Measurements from ENCODE around the gene B4GALNT4.
A peak's percentile ranks its signal among the peaks of the same experiment; 100 is the strongest.
"Not testable (repeated sequence)": the region's sequence is repeated elsewhere in the genome, so short reads cannot be mapped to it uniquely, and the experiment has no call there.

B4GALNT4 gene

GRCh38 chr11:335779-336658, 33.3 kb upstream of the B4GALNT4 start:
- DNase-seq, result no peak

- no peak for DNase-seq
Measured at GRCh38 chr11:336659-337198, 32.6 kb upstream of the B4GALNT4 start.

- no peak for DNase-seq
Measured at GRCh38 chr11:337711-338110, 31.6 kb upstream of the B4GALNT4 start.

GRCh38 chr11:339963-340362, 29.3 kb upstream of the B4GALNT4 start:
- no peak for DNase-seq

DNA sequence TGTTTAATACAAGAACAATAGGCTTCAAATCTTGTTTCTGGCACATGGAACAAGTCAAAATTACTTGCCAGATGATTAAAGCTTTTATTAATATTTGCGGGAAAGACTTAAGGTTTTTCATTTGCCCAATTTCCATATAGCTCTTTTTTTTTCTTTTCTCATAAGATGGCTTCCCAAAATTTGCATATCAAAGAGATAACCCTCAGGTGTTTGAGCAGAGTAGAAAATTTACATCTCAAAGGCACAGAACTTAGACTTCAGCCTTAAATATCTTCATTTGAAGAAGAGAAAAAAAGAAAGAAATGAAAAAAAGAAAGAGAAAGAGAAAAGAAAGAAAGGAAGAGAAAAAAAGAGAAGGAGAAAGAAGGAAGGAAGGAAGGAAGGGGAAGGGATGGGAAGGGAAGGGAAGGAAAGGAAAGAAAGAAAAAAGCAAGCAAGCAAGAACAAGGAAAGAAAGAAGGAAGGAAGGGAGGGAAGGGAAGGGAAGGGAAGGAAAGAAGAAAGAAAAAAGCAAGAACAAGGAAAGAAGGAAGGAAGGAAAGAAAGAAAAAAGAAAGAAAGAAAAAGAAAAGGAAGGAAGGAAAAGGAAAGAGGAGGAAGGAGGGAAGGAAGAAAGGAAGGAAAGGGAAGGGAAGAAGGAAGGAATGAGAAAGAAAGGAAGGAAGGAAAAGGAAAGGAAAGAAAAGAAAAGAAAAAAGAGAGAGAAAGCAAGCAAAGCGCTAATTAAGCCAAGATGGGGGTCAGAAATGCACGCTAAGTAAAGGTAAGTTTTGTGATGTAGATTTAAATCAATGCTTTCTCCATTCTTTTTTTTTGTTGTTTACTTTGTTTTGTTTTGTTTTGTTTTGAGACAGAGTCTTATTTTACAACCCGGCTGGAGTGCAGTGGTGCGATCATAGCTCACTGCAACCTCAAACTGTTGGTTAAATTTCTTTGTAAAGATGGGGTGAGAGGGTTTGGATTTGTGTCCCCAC, 28.5 kb upstream of the B4GALNT4 start:
- no peak for DNase-seq

DNA sequence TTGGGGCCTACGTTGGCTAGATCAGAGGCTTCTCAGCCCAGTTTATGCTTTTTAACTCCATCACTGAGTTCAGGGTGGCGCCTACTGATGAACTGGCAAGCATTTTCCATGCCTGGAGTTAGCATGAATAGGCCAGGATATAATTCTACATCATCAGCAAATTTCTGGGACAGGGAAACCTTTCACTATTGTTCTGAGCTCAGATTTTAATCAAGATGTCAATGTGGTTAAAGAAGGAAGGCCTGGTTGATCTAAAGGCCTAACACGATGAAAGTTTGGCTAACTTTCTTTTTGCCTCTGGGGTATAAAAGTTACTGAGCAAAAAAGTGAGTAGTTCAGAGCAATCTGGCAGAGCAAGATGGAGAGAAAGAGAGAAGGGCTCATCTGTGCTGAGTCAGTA, 27.0 kb upstream of the B4GALNT4 start:
- DNase-seq, result no peak

DNA sequence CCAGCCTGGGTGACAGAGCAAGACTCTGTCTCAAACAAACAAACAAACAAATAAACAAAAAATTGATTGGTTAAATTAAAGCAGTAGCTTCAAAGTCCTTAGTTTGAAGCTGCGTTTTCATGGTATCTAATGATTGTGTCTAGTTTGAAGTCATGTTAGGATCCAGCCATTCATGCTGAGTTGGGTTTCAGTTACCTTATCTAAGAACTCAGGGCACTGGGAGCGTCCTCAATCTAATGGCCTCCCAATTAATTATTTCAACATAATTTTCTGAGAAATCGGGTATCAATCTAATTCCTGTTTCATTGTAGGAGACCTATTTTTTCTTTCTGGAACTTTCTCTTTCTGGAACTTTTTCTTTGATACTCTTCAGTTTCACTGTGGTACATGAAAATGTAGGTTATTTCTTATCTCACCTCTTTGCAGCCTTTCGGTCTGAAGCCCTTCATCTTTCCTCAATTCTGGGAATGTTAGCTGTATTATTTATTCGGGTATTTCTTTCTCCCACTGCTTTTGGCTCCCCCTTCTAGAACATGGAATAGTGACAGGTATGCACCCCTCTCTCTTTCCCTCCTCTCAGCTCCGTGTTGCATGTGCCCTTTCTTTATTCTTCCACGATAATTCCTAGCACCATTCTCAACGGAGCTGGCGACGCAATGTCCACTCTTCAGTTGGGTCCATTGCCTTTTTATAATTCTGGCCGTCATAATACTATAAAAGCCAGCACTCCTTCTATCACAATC, 24.3 kb upstream of the B4GALNT4 start:
- DNase-seq, result no peak

DNA sequence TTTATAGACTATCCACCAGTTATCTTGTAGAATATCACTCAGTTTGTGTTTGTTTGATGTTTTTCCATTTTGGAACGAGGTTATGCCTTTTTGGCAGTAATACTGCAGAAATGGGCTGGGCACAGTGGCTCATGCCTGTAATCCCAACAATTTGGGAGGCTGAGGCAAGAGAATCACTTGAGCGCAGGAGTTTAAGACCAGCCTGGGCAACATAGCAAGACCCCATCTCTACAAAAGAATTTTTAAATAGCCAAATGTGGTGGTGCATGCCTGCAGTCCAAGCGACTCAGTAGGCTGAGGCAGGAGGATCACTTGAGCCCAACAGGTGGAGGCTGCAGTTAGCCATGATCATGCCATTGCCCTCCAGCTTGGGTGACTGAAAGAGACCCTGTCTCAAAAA, 22.8 kb upstream of the B4GALNT4 start:
- DNase-seq, result no peak

- DNase-seq, result not testable (repeated sequence)
Measured at GRCh38 chr11:349270-349954, 19.9 kb upstream of the B4GALNT4 start.

- not testable (repeated sequence) for DNase-seq
Measured at GRCh38 chr11:350033-350722, 19.1 kb upstream of the B4GALNT4 start.

DNA sequence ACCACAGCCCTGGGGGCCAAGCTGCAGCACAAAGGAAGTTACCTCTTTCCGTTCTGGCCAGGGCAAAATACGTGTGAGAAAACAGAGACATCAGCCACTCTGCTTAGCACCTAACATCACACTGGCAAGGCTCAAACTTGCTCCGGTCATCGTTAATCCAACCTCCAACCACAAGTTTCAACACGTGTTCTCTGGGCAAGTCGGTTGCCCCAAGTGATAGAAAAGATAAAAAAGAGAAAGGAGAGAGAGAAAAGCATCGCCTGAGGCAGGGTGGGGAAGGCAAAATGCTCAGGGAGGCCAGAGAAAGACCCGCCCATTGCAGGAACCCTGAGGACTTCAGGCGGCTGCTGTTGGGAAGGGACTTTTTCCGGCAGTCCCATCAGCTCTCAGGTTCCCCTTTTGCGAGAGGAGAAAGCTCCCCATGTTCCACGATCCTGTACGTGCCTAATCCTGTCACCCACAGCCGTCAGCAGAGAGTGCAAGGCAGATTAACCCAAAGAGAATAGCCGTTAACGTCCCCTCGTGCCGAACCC, 18.5 kb upstream of the B4GALNT4 start:
- peak; percentile 94 for DNase-seq

GRCh38 chr11:351411-351810, 17.9 kb upstream of the B4GALNT4 start:
- no peak for DNase-seq

DNA sequence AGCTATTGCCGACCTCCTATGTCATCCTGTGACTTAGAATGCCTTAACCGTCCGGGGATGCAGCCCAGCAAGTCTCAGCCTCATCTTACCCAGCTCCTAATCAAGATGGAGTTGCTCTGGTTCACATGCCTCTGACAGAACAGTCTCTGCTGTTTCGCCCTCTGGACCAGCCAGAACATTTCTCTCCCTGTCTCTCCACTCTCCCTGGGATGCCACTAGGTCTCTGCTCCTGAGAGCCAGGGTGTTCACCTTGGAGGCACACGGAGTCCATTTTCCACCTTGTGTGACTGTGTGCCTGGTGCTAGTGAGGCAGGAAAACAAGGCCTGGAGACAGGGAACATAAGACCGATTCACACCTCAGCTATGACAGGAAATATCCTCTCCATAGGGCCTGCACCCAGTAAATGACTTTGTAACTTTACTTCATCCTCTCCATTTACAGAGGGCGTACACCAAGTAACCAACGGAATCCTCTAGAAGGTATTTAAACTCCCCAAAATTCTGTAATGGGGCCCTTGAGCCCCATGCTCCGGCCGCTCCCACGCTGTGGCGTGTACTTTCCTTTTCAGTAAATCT, 16.8 kb upstream of the B4GALNT4 start:
- DNase-seq, result no peak

GRCh38 chr11:353179-353873, 16.0 kb upstream of the B4GALNT4 start:
- no peak for DNase-seq

DNA sequence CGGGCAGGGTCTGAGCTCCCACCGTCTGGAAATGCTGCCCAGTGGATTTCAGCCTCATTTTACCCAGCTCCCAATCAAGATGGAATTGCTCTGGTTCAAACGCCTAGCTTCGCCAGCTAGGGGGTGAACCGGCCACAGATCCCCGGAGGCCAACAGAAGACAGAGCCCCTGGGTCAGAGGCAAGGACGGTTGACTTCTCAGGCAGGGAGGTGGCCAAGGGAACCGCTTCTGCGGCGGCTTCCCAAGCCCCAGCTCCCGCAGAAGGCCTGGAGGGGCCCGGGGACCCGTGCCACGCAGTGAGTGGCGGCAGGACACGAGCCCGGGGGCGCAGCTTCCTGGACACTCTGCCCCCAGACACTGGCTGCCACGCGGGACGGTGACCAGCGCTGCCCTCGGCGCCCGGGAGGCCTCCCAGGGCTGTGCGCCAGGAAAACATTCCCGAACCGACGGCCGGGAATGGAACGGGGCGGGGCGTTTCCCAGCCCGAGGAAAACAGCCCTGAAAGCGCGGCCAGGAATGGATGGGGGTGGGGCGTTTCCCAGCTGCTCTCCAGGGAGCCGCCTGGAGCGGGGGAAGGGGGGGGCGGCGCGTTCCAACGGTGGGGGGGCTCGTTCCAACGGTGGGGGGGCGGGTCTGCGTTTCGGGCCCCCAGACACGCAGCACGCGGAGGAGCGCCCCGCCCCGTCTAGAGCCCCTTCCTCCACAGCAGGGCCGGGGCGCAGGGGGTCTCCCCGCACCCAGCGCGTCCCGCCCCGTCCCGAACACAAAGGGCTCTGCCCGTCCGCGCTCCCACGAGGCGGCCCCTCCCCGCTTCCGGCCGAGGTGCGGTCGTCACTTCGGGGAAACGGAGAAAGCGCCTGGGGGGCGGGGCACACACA, 13.5 kb upstream of the B4GALNT4 start:
- peak; percentile 87 for DNase-seq

DNA sequence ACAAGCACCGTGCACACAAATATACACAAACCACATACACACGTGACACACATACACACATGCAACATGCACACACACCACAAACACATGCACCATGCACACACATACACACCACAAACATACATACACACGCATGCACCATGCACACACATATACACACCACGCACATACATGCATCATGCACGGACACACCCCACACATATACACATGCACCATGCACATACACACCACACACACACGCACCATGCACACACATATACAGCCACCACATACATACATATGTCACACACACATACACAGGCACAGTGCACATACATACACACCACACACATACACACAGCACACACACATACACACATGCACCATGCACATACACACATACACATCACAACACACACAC, 12.7 kb upstream of the B4GALNT4 start:
- DNase-seq, result no peak

GRCh38 chr11:357582-357981, 11.7 kb upstream of the B4GALNT4 start:
- no peak for DNase-seq

DNA sequence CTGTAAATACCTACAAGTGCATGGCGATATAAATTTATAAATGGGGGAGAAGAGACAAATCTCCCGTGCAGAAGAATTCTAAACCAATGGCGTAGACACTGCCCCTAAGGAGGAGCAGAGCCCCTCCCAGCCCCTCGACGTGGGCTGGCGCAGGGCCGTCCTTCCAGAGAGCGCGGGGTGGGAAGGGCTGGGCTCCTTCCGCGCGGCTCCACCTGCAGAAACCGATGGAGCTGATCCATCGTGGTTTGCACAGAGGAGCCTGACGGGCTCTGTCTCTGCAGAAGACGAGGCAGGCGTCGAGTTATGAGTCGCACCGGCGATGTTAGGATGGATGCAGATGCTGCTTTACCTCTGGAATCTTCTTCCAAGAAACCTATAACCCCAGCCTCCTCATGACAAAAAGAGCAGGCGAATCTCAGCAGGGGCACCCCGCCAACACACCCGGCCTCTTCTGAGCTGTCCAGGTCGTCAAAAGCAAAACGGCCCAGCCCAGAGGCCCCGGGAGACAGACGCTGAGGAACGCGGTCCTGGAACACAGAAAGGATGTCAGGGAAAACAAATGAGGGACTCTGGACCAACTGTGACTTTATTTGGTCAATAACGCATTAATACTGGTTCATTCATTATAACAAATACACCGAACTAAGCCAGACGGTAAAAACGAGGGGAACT, 11.0 kb upstream of the B4GALNT4 start:
- no peak for DNase-seq
